T-helper 1 cell treated with Interleukin-12 subunit alpha and Interleukin-12 subunit beta and Interleukin-4 antibody, amounts not matched to agents 30 ng/mL and 1 ng/mL, for 36 hours (primary cell): ENCODE data around the gene GALNT18. TPM values are rescaled to one million over a fixed set of nuclear protein-coding genes. Genes with fewer than 3 reads are reported as not detected.

Experiments
- intact Hi-C: fragments of 100-400 bp; cut with micrococcal nuclease; formaldehyde crosslinking; loops from one replicate; pipeline ENCODE4 v1.15.1; 2024
- total RNA-seq: library from RNA; stranded (reverse); gene quantifications from 2 replicates; pipeline ENCODE4 v1.2.3, GENCODE V29; 2022

The GALNT18 gene
- total RNA-seq, 1 donor from 2014 or later: 1.5 TPM

DNA sequence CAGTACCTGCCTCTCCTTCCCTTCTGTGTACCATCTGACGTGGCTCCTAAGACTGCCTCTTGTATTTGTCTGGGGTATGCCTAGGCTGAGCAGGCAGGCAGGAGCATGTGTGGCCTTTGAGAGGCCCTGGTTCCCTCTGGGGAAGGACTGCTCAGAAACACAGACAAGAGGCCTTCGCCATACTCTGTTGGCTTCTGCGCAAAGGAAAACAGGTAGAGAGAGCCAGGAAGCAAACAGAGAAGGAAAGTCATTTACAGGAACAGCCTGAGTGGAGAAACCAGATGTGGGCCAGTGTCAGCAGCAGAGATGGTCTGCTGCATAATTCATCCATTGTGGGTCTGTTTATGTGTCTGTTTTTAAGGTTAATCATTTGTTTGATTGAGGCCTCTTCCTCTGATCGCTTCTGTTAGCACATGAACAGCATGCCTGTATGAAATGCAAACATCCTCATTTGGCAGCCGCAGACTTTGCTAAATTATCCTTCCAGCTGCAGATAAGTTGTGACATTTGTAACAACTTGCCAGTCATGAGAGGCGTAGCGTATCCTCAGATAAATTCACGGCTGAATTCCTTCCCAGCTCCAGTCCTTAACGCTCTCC lies 119.4 kb downstream of the GALNT18 start:
- intact Hi-C loops: no loop called here

- intact Hi-C loops: no loop called here
Observed at GRCh38 chr11:11501546-11502262, 120.1 kb downstream of the GALNT18 start.

DNA sequence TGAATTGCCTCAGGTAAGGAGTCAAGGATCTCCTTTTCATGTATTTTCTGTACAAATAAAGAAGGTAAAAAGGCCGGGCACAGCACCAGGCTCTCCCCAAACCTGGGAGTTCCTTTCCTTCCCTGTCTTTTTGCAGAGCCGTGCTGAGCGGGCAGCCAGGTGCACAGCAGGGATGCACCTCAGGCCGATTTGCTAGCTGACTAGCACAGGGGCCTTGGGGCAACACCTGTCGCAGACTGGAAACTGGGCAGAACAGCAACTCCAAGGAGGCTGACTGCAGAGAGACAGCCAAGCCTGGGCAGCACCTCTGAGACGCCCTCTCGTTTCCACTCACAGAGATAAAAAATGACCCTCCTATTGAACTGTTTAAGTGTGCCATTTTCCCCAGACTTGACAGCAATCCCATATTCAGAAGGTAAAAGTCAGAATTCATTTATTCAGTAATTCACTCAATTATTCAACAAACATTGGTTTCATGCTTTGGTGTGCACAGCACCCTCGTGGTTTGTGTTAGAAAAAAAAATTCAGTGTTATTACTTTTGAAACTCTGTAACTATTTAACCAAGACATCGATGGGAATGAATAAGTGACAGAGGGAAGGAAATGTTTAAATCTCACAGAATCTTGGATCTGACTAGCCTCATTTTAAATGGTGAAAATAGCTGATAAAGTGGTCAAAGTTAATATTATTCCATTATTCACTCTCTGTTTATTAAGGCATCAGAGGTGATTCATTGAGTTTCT lies 120.9 kb downstream of the GALNT18 start:
- intact Hi-C loops: no loop called here

DNA sequence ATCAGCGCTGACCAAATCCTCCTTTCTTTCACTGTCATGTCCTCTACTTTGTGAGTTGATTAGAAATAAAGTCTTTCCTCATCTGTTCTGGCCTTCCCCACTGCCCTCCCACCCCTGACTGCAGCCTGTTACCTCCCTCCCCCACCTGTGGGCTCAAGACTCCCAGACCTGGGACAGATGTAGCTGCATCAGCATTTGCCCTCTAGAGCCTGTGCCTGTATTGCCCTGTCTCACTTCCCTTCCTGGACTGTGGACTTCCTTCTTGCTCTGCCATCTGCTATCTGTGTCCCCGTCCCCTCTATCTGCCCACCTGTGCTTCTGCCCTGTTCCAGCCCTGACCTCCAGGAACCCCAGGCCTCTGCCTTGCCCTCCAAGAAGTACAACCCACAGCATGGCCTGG lies 122.5 kb downstream of the GALNT18 start:
- intact Hi-C loops: no loop called here

- intact Hi-C loops: no loop called here
Observed at GRCh38 chr11:11498195-11498594, 123.6 kb downstream of the GALNT18 start.

DNA sequence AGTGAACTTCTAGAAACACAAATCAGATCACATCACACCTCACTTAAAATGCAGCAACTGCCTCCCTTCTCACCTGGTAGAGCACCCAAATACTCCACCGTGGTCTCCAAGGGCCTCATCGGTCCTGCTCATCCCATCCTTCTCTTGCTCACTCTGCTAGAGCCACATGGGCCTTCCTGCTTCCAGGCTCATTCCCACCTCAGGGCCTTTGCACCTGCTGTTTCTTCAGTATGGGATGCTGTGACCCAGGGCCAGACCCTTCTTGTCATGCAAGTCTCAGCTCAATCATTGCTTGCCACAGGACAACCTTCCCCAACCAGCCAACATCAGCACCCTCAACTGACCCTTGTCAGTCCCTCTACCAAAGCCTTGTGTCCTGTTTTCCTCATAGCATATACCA lies 124.9 kb downstream of the GALNT18 start:
- intact Hi-C loops: no loop called here

DNA sequence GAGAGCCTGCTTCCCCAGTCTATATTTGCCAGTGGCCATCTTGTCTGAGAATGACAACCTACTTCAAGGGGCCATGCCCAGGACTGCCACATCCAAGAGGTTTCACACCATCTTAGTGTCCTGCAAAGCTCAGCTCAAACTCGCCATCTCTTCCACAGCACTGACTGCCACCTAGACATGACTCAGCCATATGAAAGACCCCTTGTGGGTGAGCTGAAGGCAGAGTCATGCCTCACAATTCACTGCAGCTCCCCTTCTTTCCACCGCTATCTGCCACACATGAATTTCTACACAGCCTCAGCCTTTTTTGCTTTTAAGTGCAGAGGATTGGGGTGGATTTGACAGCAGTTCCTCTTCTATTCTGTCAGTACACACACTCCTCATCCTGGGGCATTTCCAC lies 127.5 kb downstream of the GALNT18 start:
- intact Hi-C loops: no loop called here

GRCh38 chr11:11493698-11494097 lies 128.1 kb downstream of the GALNT18 start:
- intact Hi-C loops: no loop called here

GRCh38 chr11:11491589-11491988 lies 130.2 kb downstream of the GALNT18 start:
- intact Hi-C loops: no loop called here

- intact Hi-C loops: no loop called here
Observed at GRCh38 chr11:11491014-11491413, 130.8 kb downstream of the GALNT18 start.

- intact Hi-C loops: no loop called here
Observed at GRCh38 chr11:11486423-11486822, 135.4 kb downstream of the GALNT18 start.

DNA sequence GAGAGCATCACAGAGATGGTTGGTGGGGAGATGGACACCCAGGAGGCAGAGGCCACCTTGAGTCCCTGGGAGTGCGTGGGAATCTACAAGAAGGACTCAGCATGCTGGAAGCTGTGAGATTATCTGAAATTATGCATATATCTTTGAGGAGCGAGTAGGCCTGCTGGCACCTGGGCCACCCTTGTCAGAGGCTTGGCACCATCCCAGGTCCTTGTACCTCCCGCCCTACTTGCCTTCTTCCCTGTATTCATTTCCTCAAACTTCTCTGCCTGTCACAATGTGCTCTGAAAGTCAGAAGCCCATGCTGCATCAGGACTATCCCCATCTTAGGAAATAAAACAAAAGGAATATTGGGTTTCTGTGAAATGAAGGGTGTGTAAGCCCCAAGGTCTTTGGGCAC lies 135.8 kb downstream of the GALNT18 start:
- intact Hi-C loops: no loop called here

- intact Hi-C loops: no loop called here
Observed at GRCh38 chr11:11483627-11484026, 138.2 kb downstream of the GALNT18 start.

GRCh38 chr11:11482730-11483129 lies 139.1 kb downstream of the GALNT18 start:
- intact Hi-C loops: no loop called here

DNA sequence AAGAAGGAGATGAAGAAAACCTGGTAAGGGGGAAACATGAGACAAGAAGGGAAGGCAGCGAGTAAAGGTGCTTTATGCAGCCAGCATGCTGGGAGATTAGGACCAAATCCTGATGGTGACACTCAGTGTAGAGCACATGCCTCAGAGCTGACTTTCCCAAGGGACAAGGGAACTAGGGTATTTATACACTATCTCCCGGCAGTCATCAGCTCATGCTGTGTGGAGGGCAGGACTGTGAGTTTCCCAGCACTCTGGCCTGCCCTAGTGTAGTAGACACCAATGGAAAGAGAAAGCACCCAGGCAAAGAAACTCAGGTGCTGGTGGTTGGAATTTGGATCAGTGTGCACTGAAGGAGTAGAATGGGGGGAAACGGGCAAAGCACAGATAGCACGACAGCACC lies 140.4 kb downstream of the GALNT18 start:
- intact Hi-C loops: no loop called here

DNA sequence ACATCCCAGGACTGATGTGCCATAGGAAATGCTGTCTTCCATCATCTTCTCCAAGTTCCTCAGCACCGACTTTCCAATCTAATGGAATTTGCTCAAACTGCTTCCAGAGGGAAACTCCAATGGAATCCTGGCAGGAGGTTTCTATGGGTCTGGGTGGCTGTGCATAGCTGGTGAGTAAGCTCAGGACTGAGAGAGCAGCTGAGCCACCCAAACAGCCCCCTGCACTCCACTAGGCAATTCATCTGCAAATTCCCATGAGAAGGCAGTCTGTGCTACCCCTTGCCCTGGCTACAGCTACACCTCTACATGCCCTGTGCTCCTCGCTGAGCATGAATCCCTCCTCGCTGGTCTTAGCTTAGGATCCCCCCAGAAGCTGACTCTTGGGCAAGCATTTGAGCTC lies 140.8 kb downstream of the GALNT18 start:
- intact Hi-C loops: no loop called here

DNA sequence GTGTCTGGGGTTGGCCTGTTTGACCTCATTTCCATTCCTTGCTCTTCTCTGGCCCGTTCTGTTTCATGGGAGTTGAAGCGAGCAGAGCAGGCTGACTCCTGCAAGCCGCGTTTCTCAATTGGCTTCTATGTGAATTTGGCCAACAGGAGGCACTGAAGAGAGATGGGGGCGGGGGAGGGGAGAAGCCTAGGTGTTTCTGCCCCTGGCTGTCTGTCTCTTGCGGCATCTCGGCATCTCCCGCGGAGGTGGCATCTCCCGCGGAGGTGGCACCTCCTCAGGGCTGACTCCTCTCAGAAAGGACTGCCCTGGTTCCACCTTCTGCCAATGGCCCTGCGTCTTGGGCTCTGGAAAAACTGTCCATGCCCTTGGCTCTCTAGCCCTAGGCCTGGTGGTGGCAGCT lies 143.1 kb downstream of the GALNT18 start:
- intact Hi-C loops: no loop called here

- intact Hi-C loops: no loop called here
Observed at GRCh38 chr11:11477695-11478420, 143.9 kb downstream of the GALNT18 start.

GRCh38 chr11:11476971-11477645 lies 144.7 kb downstream of the GALNT18 start:
- intact Hi-C loops: no loop called here

GRCh38 chr11:11476499-11476898 lies 145.3 kb downstream of the GALNT18 start:
- intact Hi-C loops: no loop called here

DNA sequence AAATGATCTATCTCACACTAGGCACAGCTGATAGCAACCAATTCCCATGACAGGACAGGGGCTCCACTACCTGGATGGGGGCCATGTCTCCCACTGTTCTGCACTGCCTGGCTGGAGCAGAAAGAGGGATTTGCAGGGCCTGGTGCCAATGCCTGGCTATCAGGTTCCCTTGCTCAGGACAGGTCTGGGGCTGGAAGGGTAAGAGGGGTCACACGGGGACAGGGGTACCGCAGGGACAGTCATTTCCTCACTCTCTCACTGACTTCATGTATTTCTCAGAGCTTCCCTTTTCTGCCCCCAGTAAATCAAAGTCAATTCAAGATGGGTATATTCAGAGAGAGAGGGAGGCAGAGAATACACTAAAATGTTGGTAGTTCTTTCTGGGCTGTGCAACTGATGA lies 149.7 kb downstream of the GALNT18 start:
- intact Hi-C loops: no loop called here
